K562 (cell line): ENCODE data around the gene RNF227. TPM values are rescaled to one million over a fixed set of nuclear protein-coding genes. Genes with fewer than 3 reads are reported as not detected.

Experiments
- ATAC-seq: fragments of 200-7000 bp; cut with Tn5 transposase; 3 replicates; pipeline ENCODE4 v1.9.1; 2020; ENCODE audit warnings: moderate library complexity
- BruUV-seq: library from RNA; stranded (reverse); fragments of 400-500 nt; replicated peaks from 2 replicates; lab custom pipeline; 2021; lab: Mats Ljungman, UMichigan
- CTCF ChIA-PET: fragments of 300-600 bp; formaldehyde crosslinking; extraction: SDS; loops from one replicate; lab custom pipeline; 2021; ENCODE audit warnings: low intra/inter-chr PET ratio; lab: Yijun Ruan, JAX
- POLR2A ChIA-PET: fragments of 300-600, 350-650 bp; sonication (Branson Sonifier 250); formaldehyde crosslinking; extraction: SDS; loops from one replicate; lab custom pipeline; 2021; ENCODE audit warnings: antibody characterized with exemption, inconsistent platforms; lab: Yijun Ruan, JAX
- DNase-seq, 4 experiments: peaks; one replicate each; pipeline versions ENCODE4 v3.0.0 to v3.0.0-alpha.2; 2011 to 2018; ENCODE audit warnings: low spot score in 3 of 4, mixed read lengths in 3 of 4; ENCODE audit errors: extremely low read depth in 1 of 4
- FAIRE-seq: peaks from 2 replicates; lab custom pipeline; 2011; peaks lifted over from hg19 to GRCh38; lab: Jason Lieb, UNC
- H2AFZ ChIP-seq: 2 replicates; pipeline ENCODE4 v1.6.0; 2011; ENCODE audit warnings: low read depth, low read length, control low read depth, inconsistent platforms
- H3K27ac ChIP-seq: fragments of 200-600 bp; 3 replicates; pipeline ENCODE4 v1.8.0; 2011; ENCODE audit warnings: low read depth, mild to moderate bottlenecking, control low read depth, inconsistent platforms, low read length, moderate library complexity, mixed read lengths; ENCODE audit errors: extremely low read depth
- H3K27me3 ChIP-seq, 2 experiments: fragments of 300-600 bp in 1 of 2; 2 replicates in 1 of 2; 3 replicates in 1 of 2; pipeline versions ENCODE4 v1.6.0 to v1.8.0; 2011; ENCODE audit warnings: inconsistent platforms in 2 of 2, low read length in 2 of 2, mild to moderate bottlenecking in 1 of 2, mixed read lengths in 1 of 2, moderate library complexity in 1 of 2; ENCODE audit not compliant: control insufficient read depth in 2 of 2, insufficient read depth in 2 of 2
- H3K36me3 ChIP-seq: fragments of 300-600 bp; 3 replicates; pipeline ENCODE4 v1.8.0; 2011; ENCODE audit warnings: mild to moderate bottlenecking, low read length, inconsistent platforms; ENCODE audit not compliant: control insufficient read depth, insufficient read depth
- H3K4me1 ChIP-seq, 2 experiments: fragments of 200-600 bp in 1 of 2; replicated peaks in 1 of 2; 2 replicates in 1 of 2; 3 replicates in 1 of 2; pipeline versions ENCODE4 v1.5.1 to v1.8.0; 2011; ENCODE audit warnings: inconsistent platforms in 2 of 2, low read length in 2 of 2, mild to moderate bottlenecking in 1 of 2, mixed read lengths in 1 of 2, moderate library complexity in 1 of 2; ENCODE audit not compliant: control insufficient read depth in 2 of 2, insufficient read depth in 2 of 2
- H3K4me2 ChIP-seq: 2 replicates; pipeline ENCODE4 v1.6.1; 2011; ENCODE audit warnings: low read length, control low read depth, inconsistent platforms, mixed read lengths; ENCODE audit not compliant: insufficient read depth
- H3K4me3 ChIP-seq: fragments of 200-600 bp; sonication (generic), shearing (Covaris generic); 2 replicates; pipeline ENCODE4 v1.5.1; 2016; ENCODE audit warnings: control low read depth, inconsistent platforms
- H3K79me2 ChIP-seq: fragments of 200-600 bp; 3 replicates; pipeline ENCODE4 v1.8.0; 2011; ENCODE audit warnings: low read length, inconsistent platforms; ENCODE audit not compliant: control insufficient read depth, insufficient read depth
- H3K9ac ChIP-seq, 2 experiments: 2 replicates each; pipeline versions ENCODE4 v1.6.0 to v1.6.1; 2011; ENCODE audit warnings: low read depth in 2 of 2, low read length in 2 of 2, control low read depth in 1 of 2, inconsistent platforms in 1 of 2, mild to moderate bottlenecking in 1 of 2, mixed read lengths in 1 of 2; ENCODE audit not compliant: insufficient read depth in 1 of 2
- H3K9me1 ChIP-seq: one replicate; pipeline ENCODE4 v1.6.0; 2011; ENCODE audit warnings: inconsistent platforms, mild to moderate bottlenecking, low read length, moderate library complexity; ENCODE audit not compliant: control insufficient read depth, insufficient read depth
- H3K9me3 ChIP-seq: replicated peaks from 2 replicates; pipeline ENCODE4 v1.5.1; 2011; ENCODE audit warnings: low read depth, low read length, inconsistent platforms; ENCODE audit not compliant: control insufficient read depth, insufficient read depth
- H4K20me1 ChIP-seq: replicated peaks from 2 replicates; pipeline ENCODE4 v1.6.1; 2011; ENCODE audit warnings: low read length, inconsistent platforms, mixed read lengths; ENCODE audit not compliant: control insufficient read depth, insufficient read depth
- CXXC5 ChIP-seq: fragments of 250-450 bp; sonication (Bioruptor Pico); IDR thresholded peaks from 2 replicates; pipeline ENCODE4 v1.8.0; 2022; ENCODE audit warnings: inconsistent platforms, mild to moderate bottlenecking, moderate library complexity
- DEAF1 ChIP-seq: fragments of 450-650 bp; formaldehyde crosslinking; IDR thresholded peaks from 2 replicates; pipeline ENCODE4 v1.4.0; 2020; ENCODE audit warnings: mild to moderate bottlenecking, moderate library complexity
- EP400 ChIP-seq: fragments of 450-650 bp; IDR thresholded peaks from 2 replicates; pipeline ENCODE4 v1.6.1; 2017; ENCODE audit warnings: antibody characterized with exemption, mild to moderate bottlenecking, moderate library complexity
- HNRNPL ChIP-seq: fragments of 200-400 bp; formaldehyde crosslinking; IDR thresholded peaks from 2 replicates; pipeline ENCODE4 v1.6.1; 2017; ENCODE audit warnings: low read depth, mild to moderate bottlenecking, low read length
- POU5F1 ChIP-seq: fragments of 150-350 bp; IDR thresholded peaks from 2 replicates; pipeline ENCODE4 v1.6.1; 2014; ENCODE audit warnings: borderline replicate concordance, low read length, low read depth, mild to moderate bottlenecking; ENCODE audit not compliant: partially characterized antibody
- RFX7 ChIP-seq: fragments of 250-450 bp; sonication (Bioruptor Pico); IDR thresholded peaks from 2 replicates; pipeline ENCODE4 v1.5.1; 2021; ENCODE audit warnings: mild to moderate bottlenecking
- RNF219 ChIP-seq: fragments of 250-450 bp; sonication (Bioruptor Pico); IDR thresholded peaks from 2 replicates; pipeline ENCODE4 v1.5.0; 2022; ENCODE audit warnings: mild to moderate bottlenecking
- ZNF263 ChIP-seq: sonication (generic); formaldehyde crosslinking; IDR thresholded peaks from 2 replicates; pipeline ENCODE4 v1.8.0; 2022; ENCODE audit warnings: mild to moderate bottlenecking, missing genetic modification reagents, borderline replicate concordance
- ZNF431 ChIP-seq: sonication (generic); formaldehyde crosslinking; IDR thresholded peaks from 2 replicates; pipeline ENCODE4 v1.8.0; 2022; ENCODE audit warnings: mild to moderate bottlenecking, missing genetic modification reagents
- ZNF551 ChIP-seq: fragments of 250-450 bp; sonication (Bioruptor Pico); IDR thresholded peaks from 2 replicates; pipeline ENCODE4 v1.5.0; 2021; ENCODE audit warnings: mild to moderate bottlenecking, moderate library complexity
- ZNF639 ChIP-seq, 2 experiments: fragments of 200-800 bp in 1 of 2; sonication (Bioruptor generic) in 1 of 2; sonication (generic) in 1 of 2; formaldehyde crosslinking in 1 of 2; IDR thresholded peaks in 1 of 2; conservative IDR thresholded peaks in 1 of 2; 2 replicates each; pipeline versions ENCODE4 v1.5.0 to v1.6.1; 2016 to 2020; ENCODE audit warnings: missing compliant biosample characterization in 1 of 2, missing genetic modification characterization in 1 of 2, missing genetic modification reagents in 1 of 2
- WGBS: fragments of 100-300 bp; shearing (Covaris generic); methylation state at CpG from one replicate; pipeline ENCODE4 v1.1.6; 2016; ENCODE audit warnings: low coverage, mixed read lengths; ENCODE audit not compliant: insufficient coverage; ENCODE audit errors: missing lambda C conversion rate; 5-methylcytosine and 5-hydroxymethylcytosine counted together
- in situ Hi-C: fragments of 300-500 bp; cut with MboI; formaldehyde crosslinking; loops from 4 replicates; pipeline ENCODE4 v1.15.0; 2018; ENCODE audit warnings: inconsistent platforms, mixed read lengths
- intact Hi-C: fragments of 100-400 bp; cut with micrococcal nuclease; formaldehyde crosslinking; loops from 2 replicates; pipeline ENCODE4 v1.14.2; 2022
- polyA plus RNA-seq, 8 experiments: library from polyadenylated mRNA; depleted of rRNA in 4 of 8; stranded (reverse) in 5 of 8; unstranded in 3 of 8; fragments of >200 nt; fragmentation: Nextera tagmentation in 2 of 8; fragmentation: Illumina TruSeq in 1 of 8; extraction: Ambion mirVana in 2 of 8; extraction: Trizol in 1 of 8; gene quantifications; 2 replicates each; pipeline versions ENCODE4 v1.2.1 to v1.2.3, GENCODE V29; 2011 to 2014; ENCODE audit warnings: inconsistent platforms in 1 of 8, missing spikeins in 1 of 8
- total RNA-seq, 7 experiments: library from RNA; depleted of rRNA in 6 of 7; stranded (reverse); fragments of >200 nt in 6 of 7; fragmentation: Illumina TruSeq in 2 of 7; extraction: Trizol in 2 of 7; gene quantifications; 2 replicates each; pipeline versions ENCODE4 v1.2.1 to v1.2.3, GENCODE V29; 2011 to 2021; ENCODE audit warnings: low replicate concordance in 1 of 7

The RNF227 gene
- total and polyA plus RNA-seq, 9 of the 15 experiments (the other 6 are each of a cell fraction or from before 2014, with no cell fraction given): 1.1 to 6.7 (median 2.3) TPM

GRCh38 chr17:7940034-7940433 lies 23.9 kb upstream of the RNF227 start:
- no peak overlapping the region for H2AFZ ChIP-seq
- no peaks in the 10 kb centered on the region for H3K27me3 ChIP-seq
- 96% methylated on average over 4 of the region's 4 CpGs for whole genome bisulfite sequencing
- DNase-seq (no peak), ATAC-seq (no peak), FAIRE-seq (no peak)
- H3K9me3 ChIP-seq: no peaks in the 10 kb centered on the region
- H3K79me2 ChIP-seq: no peaks in the 10 kb centered on the region
- no peaks in the 10 kb centered on the region for H4K20me1 ChIP-seq
- no TSS peak for BruUV-seq
- CTCF ChIA-PET: no interaction called here
- no peak overlapping the region for H3K9ac ChIP-seq
- no peak overlapping the region for H3K27ac ChIP-seq
- H3K36me3 ChIP-seq: peaks cover 67% of the 10 kb centered on the region; the same call in 2 of the 3 replicates
- no peaks in the 10 kb centered on the region for H3K9me1 ChIP-seq
- intact Hi-C loops (no loop called here), in situ Hi-C loops (no loop called here)
- H3K4me2 ChIP-seq: no peak overlapping the region
- TF ChIP-seq RNF219 (CRISPR knock-in tag) (no peak), EP400 (no peak), RFX7 (CRISPR knock-in tag) (no peak), DEAF1 (no peak), POU5F1 (no peak), ZNF431 (CRISPR knock-in tag) (no peak), CXXC5 (CRISPR knock-in tag) (no peak), ZNF639 (CRISPR knock-in tag; conservative IDR thresholded peaks at IDR 0.05 in 1 of 2, IDR thresholded peaks at IDR 0.05 in 1 of 2) (no peak), ZNF551 (CRISPR knock-in tag) (no peak), HNRNPL (no peak), ZNF263 (CRISPR knock-in tag) (no peak)
- POLR2A ChIA-PET: interaction anchor here (0.6 to 2.4 kb wide), 6 partner anchors 8 to 289 kb away, joined by 3 to 14 read pairs (median 4); partner anchors contain the start of genes ATP1B2, CNTROB, KCNAB3 and TRAPPC1
- H3K4me1 ChIP-seq: no peaks in the 10 kb centered on the region
- no peak overlapping the region for H3K4me3 ChIP-seq
